Measurements from ENCODE around the gene VAV1. TPM values are rescaled to one million over a fixed set of nuclear protein-coding genes. Genes with fewer than 3 reads are reported as not detected.

The VAV1 gene
- total and polyA plus RNA-seq, 10 of the 15 experiments (the other 5 are each of a cell fraction or from before 2014, with no cell fraction given): 1.6 to 76.8 (median 40.7) TPM

GRCh38 chr19:6737284-6737872, 35.1 kb upstream of the VAV1 start, which contains the start of gene GPR108 (continued):
- TF ChIP-seq IRF5 (IDR thresholded peaks at IDR 0.05; ENCODE audit: borderline replicate concordance): no peak
- peak; percentile 94 for TF ChIP-seq GATAD2B (conservative IDR thresholded peaks at IDR 0.05; ENCODE audit: low read depth)
- no peak for TF ChIP-seq CBFB (IDR thresholded peaks at IDR 0.05; ENCODE audit: low read depth)
- peak; percentile 100 for TF ChIP-seq ZNF207 (IDR thresholded peaks at IDR 0.05; ENCODE audit: borderline replicate concordance)
- peak; percentile 100 for TF ChIP-seq FOXK2 (IDR thresholded peaks at IDR 0.05)
- no peak; the same call in 1 of the 2 replicates for TF ChIP-seq NRF1 (conservative IDR thresholded peaks at IDR 0.05; ENCODE audit: low read depth, low read length)
- TF ChIP-seq RB1 (IDR thresholded peaks at IDR 0.05; ENCODE audit: borderline replicate concordance): peak; percentile 88; the same call in 1 of the 2 replicates
- peak; percentile 93 for TF ChIP-seq NFYB (IDR thresholded peaks at IDR 0.05; ENCODE audit: insufficient read depth, low read depth, low read length)
- no peak for TF ChIP-seq REST (IDR thresholded peaks at IDR 0.05; ENCODE audit: low read depth, low read length)
- TF ChIP-seq CHD1 (IDR thresholded peaks at IDR 0.05; ENCODE audit: low read depth, low read length): peak; percentile 100
- no peak; a peak in 2 of 4 replicates for TF ChIP-seq SRF (IDR thresholded peaks at IDR 0.05; ENCODE audit: low read depth in 2 of 2, low read length in 2 of 2)
- no peak for TF ChIP-seq HSF1 (IDR thresholded peaks at IDR 0.05; ENCODE audit: low read depth, low read length)
- TF ChIP-seq RELB (IDR thresholded peaks at IDR 0.05; ENCODE audit: low read depth): peak; percentile 99
- TF ChIP-seq BCL3 (IDR thresholded peaks at IDR 0.05; ENCODE audit: borderline replicate concordance, insufficient read depth, low read depth, low read length, poor library complexity, severe bottlenecking): no peak
- peak; percentile 76 for TF ChIP-seq RFX5 (IDR thresholded peaks at IDR 0.05; ENCODE audit: low read depth, low read length)
- TF ChIP-seq ZBTB11 (CRISPR knock-in tag; IDR thresholded peaks at IDR 0.05): peak; percentile 77

Data from GM12878 (cell line).